GM21737 (cell line): ENCODE data around the gene TEDC2.
"Not testable (repeated sequence)": the region's sequence is repeated elsewhere in the genome, so short reads cannot be mapped to it uniquely, and the experiment has no call there.

Source experiments
- ATAC-seq: cut with Tn5 transposase; IDR thresholded peaks from one replicate; pipeline ENCODE4 v1.9.1; 2021; ENCODE audit warnings: mild to moderate bottlenecking, moderate library complexity; ENCODE audit not compliant: unreplicated experiment

The TEDC2 gene

GRCh38 chr16:2475413-2476344 is 15.8 kb downstream of the TEDC2 start:
- peak; percentile 10 for ATAC-seq

- no peak for ATAC-seq
These were observed 16.4 kb downstream of the TEDC2 start for GRCh38 chr16:2476345-2476720.

GRCh38 chr16:2476741-2477140 is 16.8 kb downstream of the TEDC2 start:
- ATAC-seq: no peak

GRCh38 chr16:2477327-2477726 is 17.4 kb downstream of the TEDC2 start:
- ATAC-seq: no peak

GRCh38 chr16:2478279-2478678 is 18.4 kb downstream of the TEDC2 start:
- no peak for ATAC-seq

GRCh38 chr16:2479996-2480395 is 20.1 kb downstream of the TEDC2 start:
- ATAC-seq: not testable (repeated sequence)

GRCh38 chr16:2480948-2481347 is 21.0 kb downstream of the TEDC2 start:
- no peak for ATAC-seq

- no peak for ATAC-seq
These were observed 21.8 kb downstream of the TEDC2 start for GRCh38 chr16:2481676-2482075.

GRCh38 chr16:2482249-2482648 is 22.3 kb downstream of the TEDC2 start:
- ATAC-seq: no peak

- no peak for ATAC-seq
These were observed 23.0 kb downstream of the TEDC2 start for GRCh38 chr16:2482708-2483534.

GRCh38 chr16:2483939-2484897 is 24.3 kb downstream of the TEDC2 start:
- ATAC-seq: no peak

- no peak for ATAC-seq
These were observed 25.1 kb downstream of the TEDC2 start for GRCh38 chr16:2484898-2485508.

- ATAC-seq: no peak
These were observed 26.1 kb downstream of the TEDC2 start for GRCh38 chr16:2485811-2486507.

GRCh38 chr16:2486645-2487516 is 27.0 kb downstream of the TEDC2 start:
- peak; percentile 58 for ATAC-seq

GRCh38 chr16:2487517-2487842 is 27.6 kb downstream of the TEDC2 start:
- no peak for ATAC-seq

- ATAC-seq: no peak
These were observed 28.1 kb downstream of the TEDC2 start for GRCh38 chr16:2487903-2488531.

GRCh38 chr16:2489581-2489980 is 29.7 kb downstream of the TEDC2 start:
- ATAC-seq: no peak
